ENCODE data around the gene ARPC4. TPM values are rescaled to one million over a fixed set of nuclear protein-coding genes. Genes with fewer than 3 reads are reported as not detected.
A peak's percentile ranks its signal among the peaks of the same experiment; 100 is the strongest.

ARPC4 gene
- total and polyA plus RNA-seq, 2 of the 13 experiments (the other 11 are each of a cell fraction or from before 2014, with no cell fraction given): 30.1 to 83.6 TPM

DNA sequence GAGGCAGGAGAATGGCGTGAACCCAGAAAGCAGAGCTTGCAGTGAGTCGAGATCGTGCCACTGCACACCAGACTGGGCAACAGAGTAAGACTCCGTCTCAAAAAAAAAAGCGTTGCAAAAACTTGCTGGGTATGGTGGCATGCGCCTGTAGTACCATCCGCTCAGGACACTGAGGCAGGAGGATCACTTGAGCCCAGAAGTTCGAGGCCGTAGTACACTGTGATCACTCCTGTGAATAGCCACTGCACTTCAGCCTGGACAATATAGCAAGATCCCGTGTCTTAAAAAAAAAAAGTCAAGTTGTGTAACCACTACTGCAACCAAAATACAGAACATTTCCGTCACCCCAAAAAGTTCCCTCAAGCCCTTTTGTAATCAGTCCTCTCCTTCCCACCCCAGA lies 1.5 kb downstream of the ARPC4 start:
- no TSS peak for BruUV-seq (replicated peaks)
- H3K9me3 ChIP-seq (ENCODE audit: low read length): no peaks in the 10 kb centered on the region
- peaks cover 32% of the 10 kb centered on the region for H3K79me2 ChIP-seq (ENCODE audit: insufficient read depth, low read length)
- no peak overlapping the region for H3K9ac ChIP-seq (ENCODE audit: insufficient read depth, low read depth, low read length)
- POLR2A ChIA-PET: no interaction called here
- ATAC-seq: no peak
- no peak overlapping the region for H2AFZ ChIP-seq (ENCODE audit: low read length)
- peaks cover 28% of the 10 kb centered on the region for H3K4me1 ChIP-seq (ENCODE audit: insufficient read depth, low read length)
- H3K4me3 ChIP-seq (replicated peaks in 1 of 3; ENCODE audit: insufficient read depth in 1 of 3, low read depth in 2 of 3, low read length in 3 of 3): peak overlapping the region in 1 of 3 experiments; percentile 93; a peak in 1 of 6 replicates
- H3K4me2 ChIP-seq (ENCODE audit: low read depth, low read length): peak overlapping the region; percentile 92; the same call in 1 of the 2 replicates
- FAIRE-seq: no peak
- 95% methylated on average over 11 of the region's 11 CpGs for WGBS (ENCODE audit: low lambda C conversion rate)
- TF ChIP-seq ZZZ3 (CRISPR knock-in tag; IDR thresholded peaks at IDR 0.05; ENCODE audit: borderline replicate concordance) (no peak), THRA (CRISPR knock-in tag; IDR thresholded peaks at IDR 0.05; ENCODE audit: borderline replicate concordance) (no peak), ZNF121 (CRISPR knock-in tag; IDR thresholded peaks at IDR 0.05) (peak; percentile 92), ZNF12 (CRISPR knock-in tag; IDR thresholded peaks at IDR 0.05) (no peak), SIX4 (CRISPR knock-in tag; IDR thresholded peaks at IDR 0.05) (no peak), ZSCAN22 (CRISPR knock-in tag; IDR thresholded peaks at IDR 0.05) (no peak)
- TF ChIP-seq, protein P1, sequence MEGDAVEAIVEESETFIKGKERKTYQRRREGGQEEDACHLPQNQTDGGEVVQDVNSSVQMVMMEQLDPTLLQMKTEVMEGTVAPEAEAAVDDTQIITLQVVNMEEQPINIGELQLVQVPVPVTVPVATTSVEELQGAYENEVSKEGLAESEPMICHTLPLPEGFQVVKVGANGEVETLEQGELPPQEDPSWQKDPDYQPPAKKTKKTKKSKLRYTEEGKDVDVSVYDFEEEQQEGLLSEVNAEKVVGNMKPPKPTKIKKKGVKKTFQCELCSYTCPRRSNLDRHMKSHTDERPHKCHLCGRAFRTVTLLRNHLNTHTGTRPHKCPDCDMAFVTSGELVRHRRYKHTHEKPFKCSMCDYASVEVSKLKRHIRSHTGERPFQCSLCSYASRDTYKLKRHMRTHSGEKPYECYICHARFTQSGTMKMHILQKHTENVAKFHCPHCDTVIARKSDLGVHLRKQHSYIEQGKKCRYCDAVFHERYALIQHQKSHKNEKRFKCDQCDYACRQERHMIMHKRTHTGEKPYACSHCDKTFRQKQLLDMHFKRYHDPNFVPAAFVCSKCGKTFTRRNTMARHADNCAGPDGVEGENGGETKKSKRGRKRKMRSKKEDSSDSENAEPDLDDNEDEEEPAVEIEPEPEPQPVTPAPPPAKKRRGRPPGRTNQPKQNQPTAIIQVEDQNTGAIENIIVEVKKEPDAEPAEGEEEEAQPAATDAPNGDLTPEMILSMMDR (CRISPR knock-in tag; IDR thresholded peaks at IDR 0.05): no peak
- H3K27me3 ChIP-seq (ENCODE audit: control insufficient read depth in 1 of 2, insufficient read depth in 2 of 2, low read length in 2 of 2): peaks cover 0 to 5% of the 10 kb centered on the region in 2 experiments; a peak in 1 of 5 replicates
- intact Hi-C loops (cut with micrococcal nuclease; ENCODE audit: unreplicated experiment) (no loop called here), in situ Hi-C loops (cut with HindIII; ENCODE audit: extremely low pct_ligation_motif_present, low pct_unique_long_range_greater_than_20kb) (no loop called here)
- no peaks in the 10 kb centered on the region; the same call in 1 of the 2 replicates for H4K20me1 ChIP-seq (ENCODE audit: insufficient read depth, low read length)
- H3K36me3 ChIP-seq (replicated peaks in 1 of 2; ENCODE audit: control insufficient read depth in 1 of 2, insufficient read depth in 2 of 2, low read length in 2 of 2): peaks cover 7 to 41% of the 10 kb centered on the region in 2 experiments; a peak in 4 of 5 replicates
- CTCF ChIA-PET (ENCODE audit: low intra/inter-chr PET ratio, low total read pairs): no interaction called here
- H3K27ac ChIP-seq (ENCODE audit: extremely low read length, insufficient read depth, low read length): no peak overlapping the region
- DNase-seq (ENCODE audit: low spot score): no peak

Measured in HepG2 (cell line).